Lower leg skin (tissue), 3 donors: ENCODE data around the gene TLE1.

Experiments used
- CTCF ChIP-seq, 3 donors: fragments of 450-650 bp; IDR thresholded peaks; one replicate each; pipeline ENCODE4 v1.5.1; 2016; ENCODE audit warnings: antibody characterized with exemption in 3 of 3, mild to moderate bottlenecking in 3 of 3, moderate library complexity in 2 of 3
- POLR2A ChIP-seq, 2 donors: fragments of 450-650 bp; IDR thresholded peaks; one replicate each; pipeline ENCODE4 v1.6.1; 2016 to 2017; ENCODE audit warnings: antibody characterized with exemption in 2 of 2, mild to moderate bottlenecking in 1 of 2, moderate library complexity in 1 of 2

GRCh38 chr9:81581986-81582385, 107.4 kb downstream of the TLE1 start:
- TF ChIP-seq CTCF (IDR thresholded peaks at IDR 0.05) (no peak), POLR2A (IDR thresholded peaks at IDR 0.05) (no peak)
